Neural progenitor cell (in vitro differentiated cells): ENCODE data around the gene UQCR11. TPM values are rescaled to one million over a fixed set of nuclear protein-coding genes. Genes with fewer than 3 reads are reported as not detected.

Experiments
- DNase-seq: peaks from one replicate; pipeline ENCODE4 v3.0.0-alpha.2; 2016; ENCODE audit warnings: low spot score
- H2AFZ ChIP-seq: fragments of 200-600 bp; sonication (generic); replicated peaks from 2 replicates; pipeline ENCODE4 v1.6.1; 2016; ENCODE audit warnings: antibody characterized with exemption
- H3F3A ChIP-seq: fragments of 200-600 bp; sonication (generic); 2 replicates; pipeline ENCODE4 v1.6.1; 2016; ENCODE audit warnings: antibody characterized with exemption, low read depth
- H3K27ac ChIP-seq: fragments of 200-600 bp; sonication (generic); 2 replicates; pipeline ENCODE4 v1.5.1; 2016; ENCODE audit warnings: mild to moderate bottlenecking
- H3K27me3 ChIP-seq: fragments of 200-600 bp; sonication (generic); 2 replicates; pipeline ENCODE4 v1.6.1; 2016; ENCODE audit warnings: mild to moderate bottlenecking, moderate library complexity
- H3K36me3 ChIP-seq: fragments of 200-600 bp; sonication (generic); 2 replicates; pipeline ENCODE4 v1.5.1; 2016
- H3K4me1 ChIP-seq: fragments of 200-600 bp; sonication (generic); 2 replicates; pipeline ENCODE4 v1.6.1; 2016; ENCODE audit warnings: mixed run types
- H3K4me2 ChIP-seq: fragments of 200-600 bp; sonication (generic); 2 replicates; pipeline ENCODE4 v1.6.1; 2016
- H3K4me3 ChIP-seq: fragments of 200-600 bp; sonication (generic); 2 replicates; pipeline ENCODE4 v1.5.1; 2016
- H3K79me2 ChIP-seq: fragments of 200-600 bp; sonication (generic); 2 replicates; pipeline ENCODE4 v1.6.1; 2016; ENCODE audit warnings: low read depth
- H3K9ac ChIP-seq: fragments of 200-600 bp; sonication (generic); 2 replicates; pipeline ENCODE4 v1.6.1; 2016
- H3K9me3 ChIP-seq: fragments of 200-600 bp; sonication (generic); 2 replicates; pipeline ENCODE4 v1.5.1; 2016; ENCODE audit warnings: low read depth
- H4K20me1 ChIP-seq: fragments of 200-600 bp; sonication (generic); 2 replicates; pipeline ENCODE4 v1.6.1; 2016; ENCODE audit warnings: low read depth
- H3K27ac Mint-ChIP-seq: 3 replicates; pipeline ENCODE4 v1.8.0; 2021; ENCODE audit warnings: mixed read lengths
- H3K27me3 Mint-ChIP-seq: 2 replicates; pipeline ENCODE4 v1.8.0; 2022; ENCODE audit warnings: low read depth, mild to moderate bottlenecking, inconsistent platforms, moderate library complexity, mixed read lengths; ENCODE audit not compliant: insufficient read depth
- H3K36me3 Mint-ChIP-seq: 3 replicates; pipeline ENCODE4 v1.8.0; 2021; ENCODE audit warnings: mixed read lengths
- H3K4me1 Mint-ChIP-seq: 3 replicates; pipeline ENCODE4 v1.8.0; 2021; ENCODE audit warnings: mixed read lengths
- H3K4me3 Mint-ChIP-seq: 3 replicates; pipeline ENCODE4 v1.8.0; 2021; ENCODE audit warnings: mild to moderate bottlenecking, moderate library complexity, mixed read lengths
- H3K9me3 Mint-ChIP-seq: 3 replicates; pipeline ENCODE4 v1.8.0; 2020; ENCODE audit warnings: mixed read lengths
- EZH2 ChIP-seq: fragments of 200-600 bp; sonication (generic); IDR thresholded peaks from 2 replicates; pipeline ENCODE4 v1.6.1; 2017; ENCODE audit warnings: antibody characterized with exemption, mild to moderate bottlenecking, moderate library complexity
- EZH2phosphoT487 ChIP-seq: fragments of 200-600 bp; sonication (generic); IDR thresholded peaks from 2 replicates; pipeline ENCODE4 v1.6.1; 2017; ENCODE audit warnings: antibody characterized with exemption
- total RNA-seq: library from RNA; depleted of rRNA; stranded (reverse); fragments of >200 nt; gene quantifications from 2 replicates; pipeline ENCODE4 v1.2.3, GENCODE V29; 2015; ENCODE audit warnings: low replicate concordance
- TF ChIP-seq, protein P1 (sequence below): fragments of 200-600 bp; sonication (generic); IDR thresholded peaks from 2 replicates; pipeline ENCODE4 v1.5.1; 2017; ENCODE audit warnings: antibody characterized with exemption, mild to moderate bottlenecking

UQCR11 gene
- total RNA-seq, 1 donor from 2014 or later: 37.4 TPM

DNA sequence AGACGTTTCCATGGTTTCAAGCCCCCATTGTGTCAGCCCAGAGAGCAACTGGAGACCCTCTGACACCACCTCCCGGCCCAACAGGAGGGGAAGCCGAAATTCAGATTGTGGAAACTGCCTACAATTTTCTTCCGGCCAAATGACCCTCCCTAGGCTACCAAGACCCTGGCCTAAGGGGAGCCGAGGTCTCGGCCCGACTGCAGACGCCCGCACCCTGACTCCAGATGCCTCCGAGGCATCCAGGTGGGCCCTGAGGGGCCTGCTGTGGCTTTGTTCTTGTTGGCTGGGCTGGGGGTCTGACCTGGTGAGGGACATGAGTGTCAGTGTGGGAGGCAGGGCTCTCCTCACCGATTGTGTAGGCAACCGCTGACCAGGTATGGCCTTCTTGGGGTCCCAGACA is 46.7 kb downstream of the UQCR11 start:
- Histone ChIP-seq H3K79me2 (peaks cover 68% of the 10 kb centered on the region), H3K9me3 (no peaks in the 10 kb centered on the region), H3K4me1 (no peaks in the 10 kb centered on the region), H3F3A (peaks cover 16% of the 10 kb centered on the region), H3K27me3 (no peaks in the 10 kb centered on the region), H2AFZ (no peak overlapping the region), H3K36me3 (no peaks in the 10 kb centered on the region), H4K20me1 (peaks cover 86% of the 10 kb centered on the region), H3K4me2 (no peak overlapping the region), H3K27ac (peak overlapping the region; percentile 8), H3K9ac (no peak overlapping the region), H3K4me3 (no peak overlapping the region)
- no peak for DNase-seq
- H3K4me1 Mint-ChIP-seq: peaks cover 19% of the 10 kb centered on the region
- TF ChIP-seq, protein P1, sequence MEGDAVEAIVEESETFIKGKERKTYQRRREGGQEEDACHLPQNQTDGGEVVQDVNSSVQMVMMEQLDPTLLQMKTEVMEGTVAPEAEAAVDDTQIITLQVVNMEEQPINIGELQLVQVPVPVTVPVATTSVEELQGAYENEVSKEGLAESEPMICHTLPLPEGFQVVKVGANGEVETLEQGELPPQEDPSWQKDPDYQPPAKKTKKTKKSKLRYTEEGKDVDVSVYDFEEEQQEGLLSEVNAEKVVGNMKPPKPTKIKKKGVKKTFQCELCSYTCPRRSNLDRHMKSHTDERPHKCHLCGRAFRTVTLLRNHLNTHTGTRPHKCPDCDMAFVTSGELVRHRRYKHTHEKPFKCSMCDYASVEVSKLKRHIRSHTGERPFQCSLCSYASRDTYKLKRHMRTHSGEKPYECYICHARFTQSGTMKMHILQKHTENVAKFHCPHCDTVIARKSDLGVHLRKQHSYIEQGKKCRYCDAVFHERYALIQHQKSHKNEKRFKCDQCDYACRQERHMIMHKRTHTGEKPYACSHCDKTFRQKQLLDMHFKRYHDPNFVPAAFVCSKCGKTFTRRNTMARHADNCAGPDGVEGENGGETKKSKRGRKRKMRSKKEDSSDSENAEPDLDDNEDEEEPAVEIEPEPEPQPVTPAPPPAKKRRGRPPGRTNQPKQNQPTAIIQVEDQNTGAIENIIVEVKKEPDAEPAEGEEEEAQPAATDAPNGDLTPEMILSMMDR: no peak
- no peak for TF ChIP-seq EZH2
- TF ChIP-seq EZH2phosphoT487: no peak
- peaks cover 11% of the 10 kb centered on the region for H3K36me3 Mint-ChIP-seq
- peak overlapping the region; percentile 9 for H3K27ac Mint-ChIP-seq
- no peaks in the 10 kb centered on the region for H3K9me3 Mint-ChIP-seq
- H3K27me3 Mint-ChIP-seq: peaks cover 3% of the 10 kb centered on the region
- H3K4me3 Mint-ChIP-seq: peak overlapping the region; percentile 52

DNA sequence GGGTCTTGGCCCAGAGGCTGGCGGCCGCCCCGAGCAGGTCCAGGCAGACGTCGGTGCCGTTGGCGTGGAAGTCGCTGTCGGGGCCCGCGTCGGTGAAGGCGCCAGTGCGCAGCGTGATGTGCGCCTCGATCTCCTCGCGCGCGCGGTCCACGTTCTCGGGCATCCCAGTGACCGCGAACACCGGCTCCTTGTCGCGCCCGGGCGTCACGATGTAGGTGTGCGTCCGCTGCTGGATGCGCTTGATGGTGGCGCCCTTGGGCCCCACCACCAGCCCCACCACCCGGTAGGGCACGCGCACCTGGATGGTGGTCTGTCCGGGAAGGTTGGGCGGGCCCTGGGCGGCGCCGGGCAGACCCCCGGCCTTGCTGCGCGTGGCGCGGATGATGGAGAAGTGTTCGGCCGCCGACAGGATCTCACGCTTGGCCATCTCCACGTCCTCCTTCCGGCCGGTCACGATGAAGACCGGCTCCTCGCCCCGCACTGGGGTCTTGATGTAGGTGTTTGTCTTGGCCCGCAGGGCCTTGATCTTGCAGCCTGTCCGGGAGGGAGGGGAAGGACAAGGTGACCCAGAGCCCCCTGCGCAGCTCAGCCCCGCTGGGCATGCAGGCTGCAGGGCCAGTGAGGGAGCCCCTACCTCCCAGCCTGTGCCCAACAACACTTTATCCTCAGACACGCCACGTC is 48.7 kb downstream of the UQCR11 start:
- Histone ChIP-seq H3K4me1 (no peaks in the 10 kb centered on the region), H3K36me3 (no peaks in the 10 kb centered on the region), H3K9ac (no peak overlapping the region), H3K4me3 (no peak overlapping the region), H2AFZ (no peak overlapping the region), H3K79me2 (peaks cover 48% of the 10 kb centered on the region), H3K27me3 (no peaks in the 10 kb centered on the region), H4K20me1 (peaks cover 66% of the 10 kb centered on the region), H3K27ac (no peak overlapping the region), H3K4me2 (no peak overlapping the region), H3F3A (peaks cover 16% of the 10 kb centered on the region), H3K9me3 (no peaks in the 10 kb centered on the region)
- Mint-ChIP-seq H3K4me3 (no peak overlapping the region), H3K36me3 (peaks cover 6% of the 10 kb centered on the region), H3K9me3 (no peaks in the 10 kb centered on the region), H3K27ac (no peak overlapping the region), H3K4me1 (peaks cover 14% of the 10 kb centered on the region), H3K27me3 (peaks cover 5% of the 10 kb centered on the region)
- TF ChIP-seq EZH2: no peak
- TF ChIP-seq, protein P1: no peak
- no peak for TF ChIP-seq EZH2phosphoT487
- no peak for DNase-seq

DNA sequence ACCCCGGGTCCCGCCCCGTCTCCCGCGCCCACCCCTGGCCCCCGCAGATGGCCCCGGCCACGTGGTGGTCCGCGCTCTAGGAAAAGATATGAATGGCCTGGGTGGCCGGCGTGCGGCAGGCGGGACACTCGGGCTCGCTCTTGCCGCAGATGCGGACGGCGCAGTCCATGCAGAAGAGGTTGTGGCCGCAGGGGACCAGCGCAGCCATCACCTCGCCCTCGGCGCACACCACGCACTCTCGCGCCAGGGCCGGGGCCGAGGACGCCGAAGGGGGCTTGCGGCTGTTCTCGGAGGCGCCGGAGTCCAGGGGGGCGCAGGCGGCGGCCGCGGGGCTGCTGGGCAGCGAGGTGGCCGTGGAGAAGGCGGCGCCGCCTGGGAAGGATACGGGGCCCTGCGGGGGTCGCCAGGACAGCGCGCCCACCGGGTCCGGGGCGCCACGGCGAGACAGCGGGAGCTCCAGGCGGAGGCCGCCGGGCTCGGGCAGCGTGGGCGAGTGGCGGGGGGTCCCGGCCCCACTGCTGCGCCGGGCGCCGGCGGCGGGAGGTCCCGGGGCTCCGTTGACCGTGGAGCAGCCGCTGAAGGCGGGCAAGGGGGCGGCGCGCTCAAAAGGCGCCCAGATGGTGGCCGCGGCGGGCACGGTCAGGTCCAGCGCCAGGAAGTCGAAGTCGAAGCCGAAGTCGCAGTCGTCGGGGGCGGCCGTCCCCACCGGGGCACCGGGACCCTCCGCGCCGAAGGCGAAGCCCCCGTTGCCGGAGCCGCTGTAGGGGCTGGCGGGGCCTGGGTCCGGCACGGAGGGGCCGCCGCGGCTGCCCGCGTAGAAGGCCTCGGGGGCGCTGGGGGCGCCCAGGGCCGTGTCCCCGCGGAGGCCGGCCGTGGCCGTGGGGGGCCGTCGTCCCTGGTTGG is 49.5 kb downstream of the UQCR11 start:
- no peak overlapping the region for H2AFZ ChIP-seq
- Mint-ChIP-seq H3K27me3 (peaks cover 7% of the 10 kb centered on the region), H3K27ac (no peak overlapping the region), H3K9me3 (no peaks in the 10 kb centered on the region), H3K36me3 (peaks cover 6% of the 10 kb centered on the region), H3K4me3 (no peak overlapping the region), H3K4me1 (peaks cover 14% of the 10 kb centered on the region)
- no peak overlapping the region for H3K4me2 ChIP-seq
- H3K79me2 ChIP-seq: peaks cover 40% of the 10 kb centered on the region
- H3K36me3 ChIP-seq: no peaks in the 10 kb centered on the region
- no peak for DNase-seq
- H3F3A ChIP-seq: peaks cover 13% of the 10 kb centered on the region
- TF ChIP-seq, protein P1: no peak
- no peak for TF ChIP-seq EZH2
- TF ChIP-seq EZH2phosphoT487: no peak
- no peak overlapping the region for H3K27ac ChIP-seq
- no peak overlapping the region for H3K4me3 ChIP-seq
- peaks cover 58% of the 10 kb centered on the region for H4K20me1 ChIP-seq
- H3K9ac ChIP-seq: no peak overlapping the region
- H3K9me3 ChIP-seq: no peaks in the 10 kb centered on the region
- no peaks in the 10 kb centered on the region for H3K27me3 ChIP-seq
- no peaks in the 10 kb centered on the region for H3K4me1 ChIP-seq
